ENCODE measurements around the gene SMG6.

The SMG6 gene

DNA sequence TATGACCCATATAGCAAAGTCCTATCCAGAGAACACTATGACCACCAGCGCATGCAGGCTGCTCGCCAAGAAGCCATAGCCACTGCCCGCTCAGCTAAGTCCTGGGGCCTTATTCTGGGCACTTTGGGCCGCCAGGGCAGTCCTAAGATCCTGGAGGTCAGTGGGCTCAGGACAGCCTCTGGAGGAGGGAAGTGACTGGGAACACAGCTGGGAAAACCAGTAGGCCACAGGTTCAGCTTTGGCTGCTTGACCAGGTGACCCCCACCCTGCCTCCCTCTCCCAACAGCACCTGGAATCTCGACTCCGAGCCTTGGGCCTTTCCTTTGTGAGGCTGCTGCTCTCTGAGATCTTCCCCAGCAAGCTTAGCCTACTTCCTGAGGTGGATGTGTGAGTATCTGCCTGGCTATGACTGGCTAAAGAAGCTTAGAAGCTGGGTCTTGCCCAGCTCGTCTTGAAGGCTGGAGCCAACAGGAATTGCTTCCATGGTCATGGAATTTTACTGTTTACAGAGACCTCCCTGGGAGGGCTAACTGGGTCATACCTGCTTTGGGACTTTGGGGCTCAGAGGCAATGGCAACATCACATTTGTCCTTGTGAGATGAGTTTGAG lies 263.3 kb downstream of the SMG6 start:
- no peaks in the 10 kb centered on the region for H3K27me3 ChIP-seq (replicated peaks; ENCODE audit: control insufficient read depth, insufficient read depth, low read length)
- no peak overlapping the region for H3K4me3 ChIP-seq (replicated peaks; ENCODE audit: low read depth, low read length)
- no peak for DNase-seq (ENCODE audit: extremely low read depth, insufficient read length)
- peaks cover 18% of the 10 kb centered on the region for H3K36me3 ChIP-seq (ENCODE audit: control insufficient read depth, insufficient read depth, low read length)
- TF ChIP-seq, protein P1, sequence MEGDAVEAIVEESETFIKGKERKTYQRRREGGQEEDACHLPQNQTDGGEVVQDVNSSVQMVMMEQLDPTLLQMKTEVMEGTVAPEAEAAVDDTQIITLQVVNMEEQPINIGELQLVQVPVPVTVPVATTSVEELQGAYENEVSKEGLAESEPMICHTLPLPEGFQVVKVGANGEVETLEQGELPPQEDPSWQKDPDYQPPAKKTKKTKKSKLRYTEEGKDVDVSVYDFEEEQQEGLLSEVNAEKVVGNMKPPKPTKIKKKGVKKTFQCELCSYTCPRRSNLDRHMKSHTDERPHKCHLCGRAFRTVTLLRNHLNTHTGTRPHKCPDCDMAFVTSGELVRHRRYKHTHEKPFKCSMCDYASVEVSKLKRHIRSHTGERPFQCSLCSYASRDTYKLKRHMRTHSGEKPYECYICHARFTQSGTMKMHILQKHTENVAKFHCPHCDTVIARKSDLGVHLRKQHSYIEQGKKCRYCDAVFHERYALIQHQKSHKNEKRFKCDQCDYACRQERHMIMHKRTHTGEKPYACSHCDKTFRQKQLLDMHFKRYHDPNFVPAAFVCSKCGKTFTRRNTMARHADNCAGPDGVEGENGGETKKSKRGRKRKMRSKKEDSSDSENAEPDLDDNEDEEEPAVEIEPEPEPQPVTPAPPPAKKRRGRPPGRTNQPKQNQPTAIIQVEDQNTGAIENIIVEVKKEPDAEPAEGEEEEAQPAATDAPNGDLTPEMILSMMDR (IDR thresholded peaks at IDR 0.05; ENCODE audit: insufficient read depth, low read length, poor library complexity, severe bottlenecking), result no peak

DNA sequence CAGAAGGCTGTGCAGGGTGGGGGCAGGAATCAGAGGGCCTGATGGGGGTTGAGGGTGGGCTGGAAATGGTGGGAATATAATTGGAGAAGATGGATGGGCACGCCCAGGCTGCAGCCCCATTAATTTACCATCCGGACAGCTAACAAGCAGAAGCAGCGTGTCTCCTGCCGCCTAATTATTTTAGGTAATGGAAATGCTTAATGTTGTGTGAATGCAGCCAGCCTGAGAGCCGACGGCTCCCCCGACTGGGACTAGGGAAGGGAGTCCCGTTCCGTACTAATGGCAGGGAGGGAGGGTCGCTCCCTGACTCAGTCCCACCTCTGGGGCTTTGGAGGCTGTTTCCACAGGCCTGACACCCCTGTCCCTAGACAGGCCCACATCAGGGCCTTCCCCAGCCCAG lies 266.4 kb downstream of the SMG6 start:
- DNase-seq (ENCODE audit: extremely low read depth, insufficient read length), result no peak
- H3K36me3 ChIP-seq (ENCODE audit: control insufficient read depth, insufficient read depth, low read length), result peaks cover 13% of the 10 kb centered on the region

DNA sequence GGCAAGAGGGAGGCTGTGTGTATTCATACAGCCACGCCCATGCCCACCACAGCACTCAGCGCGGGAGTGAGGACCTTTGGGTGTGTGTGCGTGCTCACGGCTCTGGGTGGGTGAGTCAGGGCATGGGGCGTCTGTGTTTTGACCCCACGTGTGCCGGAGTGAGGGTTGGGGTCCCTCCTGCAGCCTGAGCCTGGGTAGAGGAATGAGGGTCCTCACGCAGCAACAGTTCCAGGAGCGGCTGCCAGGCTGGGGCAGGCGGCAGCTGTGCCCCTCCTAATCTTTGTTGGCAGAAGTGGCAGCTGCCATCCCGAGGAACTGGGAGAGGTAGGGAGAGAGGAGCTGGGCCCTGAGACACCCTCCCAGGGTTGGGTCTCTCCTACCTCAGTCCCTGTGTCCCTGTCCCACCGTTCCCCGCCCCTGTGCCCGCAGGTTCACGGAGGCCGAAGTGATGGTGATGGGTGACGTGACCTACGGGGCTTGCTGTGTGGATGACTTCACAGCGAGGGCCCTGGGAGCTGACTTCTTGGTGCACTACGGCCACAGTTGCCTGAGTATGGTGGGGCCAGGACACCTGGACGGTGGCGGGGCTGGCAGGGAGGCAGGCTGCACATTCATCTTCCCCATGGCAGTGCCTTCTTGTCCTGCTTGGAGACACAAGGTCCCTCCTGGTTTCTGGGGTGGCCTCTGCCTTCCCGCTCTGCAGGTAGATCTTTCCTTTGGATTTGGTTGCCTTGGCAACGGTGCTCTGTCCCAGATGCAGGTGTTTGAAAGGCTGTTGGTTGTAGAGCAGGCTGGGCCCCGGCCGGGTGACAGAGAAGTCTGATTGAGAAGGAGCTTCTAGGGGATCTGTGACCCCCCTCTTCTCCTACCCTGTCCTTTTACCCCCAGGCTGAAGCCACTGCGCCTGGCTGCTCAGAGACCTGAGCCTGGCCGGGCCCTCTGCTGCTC lies 267.8 kb downstream of the SMG6 start:
- Histone ChIP-seq H3K36me3 (ENCODE audit: control insufficient read depth, insufficient read depth, low read length) (peaks cover 11% of the 10 kb centered on the region), H3K4me3 (replicated peaks; ENCODE audit: low read depth, low read length) (no peak overlapping the region), H3K27me3 (replicated peaks; ENCODE audit: control insufficient read depth, insufficient read depth, low read length) (no peaks in the 10 kb centered on the region)
- TF ChIP-seq, protein P1 (IDR thresholded peaks at IDR 0.05; ENCODE audit: insufficient read depth, low read length, poor library complexity, severe bottlenecking), result no peak
- no peak for DNase-seq (ENCODE audit: extremely low read depth, insufficient read length)

More for the DNA sequence above, 266.4 kb downstream of the SMG6 start:
- Histone ChIP-seq H3K4me3 (replicated peaks; ENCODE audit: low read depth, low read length) (no peak overlapping the region), H3K27me3 (replicated peaks; ENCODE audit: control insufficient read depth, insufficient read depth, low read length) (no peaks in the 10 kb centered on the region)
- TF ChIP-seq, protein P1 (IDR thresholded peaks at IDR 0.05; ENCODE audit: insufficient read depth, low read length, poor library complexity, severe bottlenecking), result no peak

DNA sequence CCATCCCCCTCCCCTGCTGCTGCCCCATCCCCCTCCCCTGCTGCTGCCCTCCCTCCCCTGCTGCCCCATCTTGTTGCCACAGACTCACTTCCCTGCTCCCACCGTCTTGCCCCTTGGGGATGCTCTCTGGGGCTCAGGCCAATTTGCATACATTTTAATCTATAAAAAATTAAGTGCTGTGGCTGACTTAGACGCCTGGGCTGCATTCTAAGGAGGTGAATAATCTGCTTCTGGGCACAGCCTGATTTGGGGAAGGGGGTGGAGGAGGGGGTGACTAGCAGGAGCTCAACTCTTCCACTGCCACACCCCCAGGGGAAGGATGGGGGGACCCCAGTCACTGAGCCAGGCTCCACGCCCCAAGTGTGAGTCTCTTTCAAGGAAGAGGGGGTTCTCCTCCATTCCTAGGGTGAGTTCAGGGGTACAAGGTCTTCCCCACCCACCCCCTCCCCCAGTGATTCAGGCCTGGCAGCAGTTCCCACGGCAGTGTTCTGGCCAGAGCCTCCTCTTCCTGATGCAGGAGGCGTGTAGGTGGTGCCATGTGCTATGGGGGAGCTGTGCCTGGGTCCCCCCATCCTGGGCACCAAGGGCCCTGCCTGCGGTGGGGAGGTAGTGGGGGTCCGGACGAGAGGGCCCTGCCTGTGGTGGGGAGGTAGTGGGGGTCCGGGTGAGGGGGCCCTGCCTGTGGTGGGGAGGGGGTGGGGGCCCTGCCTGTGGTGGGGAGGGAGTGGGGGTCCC lies 268.6 kb downstream of the SMG6 start:
- TF ChIP-seq, protein P1 (IDR thresholded peaks at IDR 0.05; ENCODE audit: insufficient read depth, low read length, poor library complexity, severe bottlenecking), result no peak
- no peak overlapping the region for H3K4me3 ChIP-seq (replicated peaks; ENCODE audit: low read depth, low read length)
- no peak for DNase-seq (ENCODE audit: extremely low read depth, insufficient read length)
- H3K36me3 ChIP-seq (ENCODE audit: control insufficient read depth, insufficient read depth, low read length), result peaks cover 7% of the 10 kb centered on the region
- H3K27me3 ChIP-seq (replicated peaks; ENCODE audit: control insufficient read depth, insufficient read depth, low read length), result no peaks in the 10 kb centered on the region

DNA sequence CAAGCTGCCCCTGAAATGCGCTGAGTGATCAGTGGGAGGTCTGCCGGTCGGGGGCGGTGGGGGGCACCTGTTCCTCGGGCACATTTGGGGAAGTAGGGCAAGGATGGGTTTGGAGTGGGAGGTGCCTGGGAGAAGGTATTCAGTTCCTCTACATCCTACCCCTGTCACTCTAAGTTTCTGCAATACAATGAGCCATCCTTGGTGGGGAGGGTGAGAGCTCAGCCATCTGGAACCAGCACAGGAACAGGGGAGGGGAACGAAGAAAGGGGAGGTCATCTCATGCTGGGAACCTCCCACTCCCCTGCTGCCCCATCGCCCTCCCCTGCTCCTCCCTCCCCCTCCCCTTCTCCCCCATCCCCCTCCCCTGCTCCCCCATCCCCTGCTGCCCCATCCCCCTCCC lies 269.4 kb downstream of the SMG6 start:
- no peak overlapping the region for H3K4me3 ChIP-seq (replicated peaks; ENCODE audit: low read depth, low read length)
- TF ChIP-seq, protein P1 (IDR thresholded peaks at IDR 0.05; ENCODE audit: insufficient read depth, low read length, poor library complexity, severe bottlenecking), result no peak
- no peak for DNase-seq (ENCODE audit: extremely low read depth, insufficient read length)
- peaks cover 7% of the 10 kb centered on the region for H3K36me3 ChIP-seq (ENCODE audit: control insufficient read depth, insufficient read depth, low read length)
- H3K27me3 ChIP-seq (replicated peaks; ENCODE audit: control insufficient read depth, insufficient read depth, low read length), result no peaks in the 10 kb centered on the region
